Caki2 (cell line): ENCODE data around the gene LRRC28. TPM values are rescaled to one million over a fixed set of nuclear protein-coding genes. Genes with fewer than 3 reads are reported as not detected.
"Not testable (repeated sequence)": the region's sequence is repeated elsewhere in the genome, so short reads cannot be mapped to it uniquely, and the experiment has no call there.

Source experiments
- DNase-seq: peaks from one replicate; pipeline ENCODE4 v3.0.0-alpha.2; 2015; ENCODE audit warnings: low read depth
- in situ Hi-C: cut with HindIII; loops from 2 replicates; pipeline ENCODE4 v1.10.0; 2016; ENCODE audit warnings: low sequenced_read_pairs, low pct_unique_long_range_greater_than_20kb, mixed read lengths
- total RNA-seq: library from RNA; depleted of rRNA; stranded (reverse); fragments of >200 nt; shearing (Covaris generic); gene quantifications from 2 replicates; pipeline ENCODE4 v1.2.3, GENCODE V29; 2014; ENCODE audit warnings: low replicate concordance; rRNA removed

Gene LRRC28
- total RNA-seq, result 17.2 and 28.2 TPM in 2 replicates

GRCh38 chr15:99250857-99251841, at the start of gene LRRC28:
Gene LRRC28 (plus strand): TSS chr15:99251481. CDS start chr15:99255958, 4,477 bp downstream.
- peak; percentile 96 for DNase-seq
- in situ Hi-C loops, result no loop called here

- in situ Hi-C loops, result no loop called here
- no peak for DNase-seq
Measured at GRCh38 chr15:99202176-99202552, 49.1 kb upstream of the LRRC28 start.

GRCh38 chr15:99207672-99208071, 43.6 kb upstream of the LRRC28 start:
- DNase-seq, result no peak
- in situ Hi-C loops, result no loop called here

- DNase-seq, result no peak
- in situ Hi-C loops, result no loop called here
Measured at GRCh38 chr15:99209326-99209725, 42.0 kb upstream of the LRRC28 start.

- in situ Hi-C loops, result loop anchor here (5.0 kb wide), 1 partner anchor 83 kb away; no protein-coding TSS in a partner anchor
Measured at GRCh38 chr15:99210334-99210733, 40.9 kb upstream of the LRRC28 start.

GRCh38 chr15:99211926-99212325, 39.4 kb upstream of the LRRC28 start:
- in situ Hi-C loops, result loop anchor here (5.0 kb wide), 1 partner anchor 85 kb away; no protein-coding TSS in a partner anchor
- peak; percentile 61 for DNase-seq

More at GRCh38 chr15:99210334-99210733, 40.9 kb upstream of the LRRC28 start:
- DNase-seq, result no peak

- in situ Hi-C loops, result loop anchor here (5.0 kb wide), 1 partner anchor 85 kb away; no protein-coding TSS in a partner anchor
- peak; percentile 73 for DNase-seq
Measured at GRCh38 chr15:99212406-99212805, 38.9 kb upstream of the LRRC28 start.

GRCh38 chr15:99213187-99213811, 38.0 kb upstream of the LRRC28 start:
- in situ Hi-C loops, result loop anchor here (5.0 kb wide), 1 partner anchor 86 kb away; no protein-coding TSS in a partner anchor
- DNase-seq, result peak; percentile 54

- in situ Hi-C loops, result no loop called here
- no peak for DNase-seq
Measured at GRCh38 chr15:99224372-99225214, 26.7 kb upstream of the LRRC28 start.

- no peak for DNase-seq
- in situ Hi-C loops, result no loop called here
Measured at GRCh38 chr15:99226802-99227201, 24.5 kb upstream of the LRRC28 start.

GRCh38 chr15:99228120-99228770, 23.0 kb upstream of the LRRC28 start:
- in situ Hi-C loops, result no loop called here
- no peak for DNase-seq

GRCh38 chr15:99230867-99231266, 20.4 kb upstream of the LRRC28 start:
- DNase-seq, result no peak
- in situ Hi-C loops, result no loop called here

- DNase-seq, result no peak
- in situ Hi-C loops, result no loop called here
Measured at GRCh38 chr15:99232740-99233139, 18.5 kb upstream of the LRRC28 start.

- in situ Hi-C loops, result not testable (repeated sequence)
Measured at GRCh38 chr15:99234160-99234559, 17.1 kb upstream of the LRRC28 start.

GRCh38 chr15:99238849-99239248, 12.4 kb upstream of the LRRC28 start:
- no peak for DNase-seq
- in situ Hi-C loops, result no loop called here

More at GRCh38 chr15:99234160-99234559, 17.1 kb upstream of the LRRC28 start:
- not testable (repeated sequence) for DNase-seq

- in situ Hi-C loops, result no loop called here
- no peak for DNase-seq
Measured at GRCh38 chr15:99239545-99240198, 11.6 kb upstream of the LRRC28 start.

- no peak for DNase-seq
- in situ Hi-C loops, result no loop called here
Measured at GRCh38 chr15:99241752-99242151, 9.5 kb upstream of the LRRC28 start.
